CD4-positive, alpha-beta T cell treated with Interferon alpha-2 for 1 hour (primary cell): Measurements from ENCODE around the gene FRMD4A.
A peak's percentile ranks its signal among the peaks of the same experiment; 100 is the strongest.
"Not testable (repeated sequence)": the region's sequence is repeated elsewhere in the genome, so short reads cannot be mapped to it uniquely, and the experiment has no call there.

Experiments
- DNase-seq, 2 donors: peaks; one replicate each; pipeline ENCODE4 v3.0.0-alpha.2; 2020 to 2022

The FRMD4A gene

DNA sequence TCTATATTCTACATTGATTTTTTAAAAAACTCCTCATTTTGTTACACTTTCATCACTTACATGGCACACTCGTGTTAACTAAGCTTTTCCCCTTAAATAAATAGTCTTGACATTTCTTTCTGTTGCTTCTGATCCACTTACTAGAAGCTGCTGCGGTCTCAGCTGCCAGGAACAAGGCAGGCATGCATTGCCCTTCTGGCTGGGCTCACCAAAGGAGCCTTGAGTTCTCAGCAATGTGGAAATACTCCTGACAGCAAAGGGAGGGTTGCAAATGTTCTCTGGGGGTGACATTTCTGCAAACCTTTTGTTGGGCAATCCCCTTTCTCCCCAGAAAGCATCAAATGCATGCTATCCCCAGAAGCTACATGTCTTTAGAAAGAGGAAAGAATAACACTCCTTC lies 393.9 kb downstream of the FRMD4A start:
- DNase-seq = no peak

DNA sequence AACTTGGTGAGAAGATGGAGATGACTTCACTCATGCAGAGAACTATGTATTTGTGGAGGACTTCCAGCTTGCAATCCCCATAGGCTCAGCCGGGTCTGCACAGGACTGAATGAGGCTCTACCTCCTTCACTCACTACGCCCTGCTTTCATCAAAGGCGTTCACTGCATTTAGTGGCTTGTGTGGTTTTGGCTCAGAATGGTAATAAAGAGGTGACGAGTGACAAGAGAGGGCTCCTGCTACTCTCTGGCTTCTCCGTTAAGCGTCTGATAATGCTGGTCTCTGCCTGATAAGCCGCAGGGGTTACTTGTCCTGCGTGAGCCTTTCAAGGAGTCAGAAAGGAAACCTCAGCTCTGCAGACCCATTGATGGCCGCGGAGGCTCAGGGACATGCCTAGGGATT lies 400.6 kb downstream of the FRMD4A start:
- peak; percentile 6 to 31 for DNase-seq

DNA sequence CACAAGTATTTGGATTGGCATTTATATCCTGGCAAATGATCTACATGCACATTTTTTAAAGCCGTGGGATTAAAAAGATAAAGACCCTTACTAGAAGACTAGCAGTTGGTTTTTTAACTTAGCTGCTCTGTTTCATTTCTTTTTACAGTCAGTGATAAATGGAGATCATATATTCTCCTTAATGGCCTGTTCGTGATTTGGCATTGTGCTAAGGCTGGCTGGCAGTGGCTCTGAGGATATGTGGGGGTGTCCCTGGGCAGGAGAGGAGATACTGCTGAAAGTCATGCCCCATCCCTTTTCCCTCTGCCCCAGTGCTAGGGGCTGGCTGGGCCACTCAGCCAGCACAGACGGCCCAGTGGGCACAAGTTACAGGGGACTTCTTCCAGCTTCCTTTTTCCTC lies 402.3 kb downstream of the FRMD4A start:
- no peak for DNase-seq

DNA sequence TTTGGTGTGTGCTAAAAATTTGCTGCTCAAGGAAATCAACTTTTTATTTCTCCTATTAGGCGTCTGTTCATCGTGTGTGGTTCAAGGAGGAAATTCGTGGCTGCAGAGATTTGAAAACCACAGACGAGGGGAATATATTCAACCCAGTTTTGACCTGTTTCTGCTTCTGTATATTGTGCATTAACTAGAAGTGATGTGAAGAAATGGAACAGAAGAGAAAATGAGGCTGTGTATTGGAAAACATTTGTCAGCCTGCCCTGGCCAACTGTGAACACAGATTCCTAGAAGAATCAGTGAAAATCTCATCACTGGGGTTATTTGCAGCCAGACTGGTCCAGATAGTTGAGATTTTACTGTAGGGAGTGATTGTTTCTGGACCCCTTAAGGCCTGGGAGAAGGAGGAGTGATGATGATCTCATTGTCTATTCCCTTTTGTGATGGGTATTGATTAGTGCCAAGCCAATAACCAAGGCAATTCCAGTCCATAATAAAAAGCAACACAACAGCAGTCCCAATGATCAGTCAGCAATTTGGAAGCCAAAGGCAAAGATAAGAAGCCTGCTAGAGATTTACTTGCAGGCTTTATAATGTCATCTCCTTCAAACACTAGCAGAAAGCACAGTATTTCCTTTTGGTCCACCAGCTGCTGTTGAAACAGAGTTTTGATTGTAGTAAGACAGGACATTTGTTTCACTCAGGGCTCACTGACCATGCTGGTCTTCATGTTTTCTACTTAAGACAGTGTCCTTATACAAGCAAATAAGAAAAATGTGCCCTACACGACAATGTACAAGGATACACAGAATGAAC lies 404.5 kb downstream of the FRMD4A start:
- no peak for DNase-seq

DNA sequence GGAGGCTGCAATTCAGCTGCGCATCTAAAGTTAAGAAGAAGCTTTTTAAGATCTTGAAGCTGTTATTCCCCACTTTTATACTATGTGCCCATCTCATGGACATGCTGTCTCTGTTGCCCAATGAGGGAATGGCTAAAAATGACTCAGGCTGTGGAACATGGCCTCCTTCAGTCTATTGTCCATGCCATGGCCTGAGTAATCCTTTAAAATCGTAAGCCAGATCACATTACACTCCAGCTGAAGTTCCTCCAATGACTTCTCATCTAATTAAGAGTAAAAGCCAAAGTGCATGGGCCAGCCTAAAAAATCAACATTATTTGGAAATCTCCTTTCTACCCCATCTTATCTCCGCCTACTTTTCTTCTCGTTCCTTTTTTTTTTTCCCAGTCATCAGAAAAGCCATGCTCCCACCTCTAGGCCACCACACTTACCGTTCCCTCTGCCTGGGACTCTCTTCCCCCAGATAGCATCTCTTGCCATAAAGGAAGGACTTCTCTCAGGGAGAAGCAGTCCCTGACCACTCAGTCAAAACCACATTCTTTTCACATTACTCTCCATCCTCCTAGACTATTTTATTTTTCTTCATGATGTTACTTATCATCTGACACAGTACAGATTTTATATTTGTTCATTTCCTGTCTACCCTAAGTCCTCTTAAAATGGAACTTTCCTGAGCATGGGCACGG lies 406.5 kb downstream of the FRMD4A start:
- no peak for DNase-seq

DNA sequence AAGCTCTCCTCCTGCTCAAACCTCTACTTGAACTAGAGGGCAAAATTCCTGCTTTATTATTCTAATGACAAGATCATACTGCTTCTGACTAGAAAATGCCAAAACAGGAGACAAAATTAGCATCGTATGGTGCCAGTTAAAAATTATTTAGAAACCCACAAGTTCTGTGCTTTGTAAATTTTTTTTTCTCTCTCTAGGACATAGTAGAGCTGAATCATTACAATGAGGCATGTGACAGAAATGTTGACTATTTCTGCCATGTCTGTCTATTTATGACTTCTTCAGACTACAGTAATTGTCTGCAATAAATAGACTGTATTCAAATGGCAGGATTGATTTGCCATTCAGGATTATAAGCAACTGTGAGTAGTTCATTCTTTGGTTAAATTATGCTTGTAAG lies 408.1 kb downstream of the FRMD4A start:
- no peak for DNase-seq

DNA sequence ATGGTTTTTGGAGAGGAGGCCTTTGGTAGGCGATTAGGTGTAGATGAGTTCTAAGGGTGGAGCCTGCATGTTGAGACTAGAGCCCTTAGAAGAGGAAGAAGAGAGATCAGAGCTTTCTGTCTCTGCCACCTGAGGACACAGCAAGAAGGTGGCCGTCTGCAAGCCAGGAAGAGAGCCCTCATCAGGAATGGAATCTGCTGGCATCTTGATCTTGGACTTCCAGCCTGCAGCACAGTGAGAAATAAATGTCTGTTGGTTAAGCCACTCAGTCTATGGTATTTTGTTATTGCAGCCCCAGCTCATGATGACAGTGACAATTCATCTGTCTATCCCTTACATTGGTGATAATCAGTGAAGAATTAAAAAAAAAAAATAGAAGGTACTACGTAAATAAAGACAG lies 408.8 kb downstream of the FRMD4A start:
- DNase-seq = no peak

DNA sequence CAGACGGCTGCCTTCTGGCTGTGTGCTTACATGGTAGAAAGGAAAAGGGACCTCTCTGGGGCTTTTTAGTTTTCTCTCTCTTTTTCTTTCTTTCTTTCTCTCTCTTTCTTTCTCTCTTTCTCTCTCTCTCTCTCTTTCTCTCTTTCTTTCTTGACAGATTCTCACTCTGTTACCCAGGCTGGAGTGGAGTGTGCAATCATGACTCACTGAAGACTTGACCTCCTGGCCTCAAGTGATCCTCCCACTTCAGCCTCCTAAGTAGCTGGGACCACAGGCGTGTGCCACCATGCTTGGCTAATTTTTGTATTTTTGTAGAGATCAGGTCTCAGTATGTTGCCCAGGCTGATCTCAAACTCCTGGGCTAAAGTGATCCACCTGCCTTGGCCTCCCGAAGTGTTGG lies 409.6 kb downstream of the FRMD4A start:
- not testable (repeated sequence) for DNase-seq

DNA sequence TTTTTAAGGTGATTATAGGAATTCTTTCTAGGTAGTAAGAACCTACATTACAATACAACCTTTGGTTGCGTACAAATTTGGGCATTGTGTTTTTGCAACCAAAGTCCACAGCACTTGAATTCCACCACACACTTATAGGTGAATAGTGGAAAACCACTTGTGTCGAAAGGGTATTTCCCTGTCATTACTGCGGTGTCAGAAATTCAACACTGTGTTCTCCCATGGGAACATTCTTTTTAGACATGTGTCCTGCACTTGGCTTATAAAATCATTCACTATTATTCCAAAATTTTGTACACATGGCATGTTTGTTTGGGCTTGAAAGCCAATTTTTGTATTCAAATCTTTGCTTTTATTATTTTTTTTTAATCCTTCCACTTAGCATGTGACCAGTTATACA lies 410.3 kb downstream of the FRMD4A start:
- DNase-seq = no peak

DNA sequence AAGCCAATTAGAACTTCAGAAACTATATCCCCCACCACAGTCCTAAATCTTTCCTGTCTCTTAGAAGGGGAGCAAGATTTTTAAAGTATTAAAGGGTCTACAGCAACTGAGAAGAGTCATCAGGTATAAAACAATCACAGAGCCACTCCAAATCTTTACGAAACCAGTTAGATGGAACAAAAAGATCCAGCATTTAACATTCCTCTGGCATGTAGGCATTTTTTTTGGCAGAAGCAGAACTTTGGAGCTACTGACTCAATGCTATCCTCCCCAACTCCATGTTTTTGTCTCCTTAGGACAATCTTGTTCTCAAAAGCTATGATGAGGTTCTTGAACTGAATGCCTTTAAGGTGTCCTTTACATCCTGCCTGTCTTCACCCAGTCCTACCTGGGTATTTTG lies 410.7 kb downstream of the FRMD4A start:
- DNase-seq = no peak

DNA sequence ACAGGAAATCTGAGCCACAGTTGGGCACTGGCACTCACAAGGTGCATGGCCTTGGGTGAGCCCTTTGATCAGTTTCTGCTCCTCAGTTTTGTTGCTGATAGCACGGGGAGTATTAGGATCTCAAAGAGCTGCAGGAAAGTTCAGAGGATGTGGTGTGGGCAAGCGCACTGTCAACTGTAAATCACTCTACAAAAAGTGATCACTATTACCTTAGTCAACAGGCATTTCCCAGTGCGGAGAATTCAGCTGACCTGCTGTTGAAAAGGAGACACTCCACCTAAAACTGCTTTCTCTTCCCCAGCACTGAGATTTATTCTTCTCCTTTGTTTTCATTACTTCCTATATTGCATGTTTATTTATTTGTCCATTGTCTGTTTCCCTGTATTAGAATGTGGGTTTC lies 412.9 kb downstream of the FRMD4A start:
- DNase-seq = no peak

DNA sequence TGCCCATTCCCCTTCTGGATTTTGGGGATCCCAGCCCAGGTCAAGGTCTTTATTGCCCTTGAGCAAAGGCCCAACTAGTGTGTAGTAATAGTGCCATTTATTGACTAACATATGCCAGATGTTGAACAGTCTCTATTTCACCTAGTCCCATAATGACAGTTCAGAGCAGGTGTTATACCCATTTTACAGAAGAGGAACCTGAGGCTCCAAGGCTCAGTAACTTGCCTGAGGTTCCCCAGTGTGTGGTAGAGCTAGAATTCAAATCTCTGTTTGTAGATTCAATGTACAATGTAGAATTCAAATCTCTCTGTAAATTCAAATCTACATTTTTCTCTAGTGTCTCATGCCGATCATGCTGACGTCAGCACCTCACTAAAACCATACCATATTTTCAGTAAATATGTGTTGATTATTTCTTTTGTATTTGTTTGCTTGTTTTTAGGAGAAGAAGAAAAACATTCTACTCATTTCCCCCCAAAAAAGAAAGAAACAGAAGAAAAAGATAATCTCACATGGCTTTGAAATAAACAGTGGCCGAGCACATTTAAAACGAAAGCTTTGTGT lies 414.3 kb downstream of the FRMD4A start:
- no peak for DNase-seq

DNA sequence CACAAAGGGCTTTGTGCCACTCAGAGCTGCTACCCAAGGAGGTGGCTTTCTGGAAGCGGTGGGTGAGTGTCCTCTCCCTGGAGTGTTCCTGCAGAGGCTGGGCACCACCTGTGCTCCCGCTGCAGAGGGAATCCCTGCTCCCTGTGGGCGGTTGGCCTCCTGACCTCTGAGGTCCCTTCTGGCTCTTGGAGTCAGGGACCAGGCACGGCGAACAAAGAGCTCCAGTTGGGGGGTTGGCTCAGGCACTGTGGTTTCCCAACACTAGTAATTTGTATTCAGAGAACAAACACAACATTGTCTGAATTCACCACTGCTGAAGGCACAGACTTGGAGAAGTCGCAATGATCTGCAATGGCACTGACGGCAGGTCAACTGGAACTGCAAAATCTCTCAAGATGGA lies 415.0 kb downstream of the FRMD4A start:
- no peak for DNase-seq

DNA sequence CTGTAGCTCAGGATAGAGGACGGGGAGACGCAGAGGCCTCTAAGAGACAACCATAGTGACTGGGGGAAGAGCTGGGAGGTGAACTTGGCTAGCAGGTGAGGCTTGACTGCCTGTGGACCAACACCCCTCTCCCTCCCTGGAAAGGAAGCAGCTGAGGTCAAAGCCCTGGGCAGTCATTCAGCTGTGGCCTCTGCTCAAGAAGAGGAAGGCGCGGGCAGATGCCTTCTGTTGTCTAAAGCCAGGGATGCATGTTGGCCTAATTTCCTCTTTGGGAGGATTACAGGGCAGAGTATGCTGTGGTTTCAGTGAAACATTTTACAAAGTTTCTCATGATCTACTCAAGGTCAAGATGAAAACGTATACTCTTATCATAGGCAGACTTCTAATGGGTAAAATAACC lies 416.8 kb downstream of the FRMD4A start:
- DNase-seq = no peak

DNA sequence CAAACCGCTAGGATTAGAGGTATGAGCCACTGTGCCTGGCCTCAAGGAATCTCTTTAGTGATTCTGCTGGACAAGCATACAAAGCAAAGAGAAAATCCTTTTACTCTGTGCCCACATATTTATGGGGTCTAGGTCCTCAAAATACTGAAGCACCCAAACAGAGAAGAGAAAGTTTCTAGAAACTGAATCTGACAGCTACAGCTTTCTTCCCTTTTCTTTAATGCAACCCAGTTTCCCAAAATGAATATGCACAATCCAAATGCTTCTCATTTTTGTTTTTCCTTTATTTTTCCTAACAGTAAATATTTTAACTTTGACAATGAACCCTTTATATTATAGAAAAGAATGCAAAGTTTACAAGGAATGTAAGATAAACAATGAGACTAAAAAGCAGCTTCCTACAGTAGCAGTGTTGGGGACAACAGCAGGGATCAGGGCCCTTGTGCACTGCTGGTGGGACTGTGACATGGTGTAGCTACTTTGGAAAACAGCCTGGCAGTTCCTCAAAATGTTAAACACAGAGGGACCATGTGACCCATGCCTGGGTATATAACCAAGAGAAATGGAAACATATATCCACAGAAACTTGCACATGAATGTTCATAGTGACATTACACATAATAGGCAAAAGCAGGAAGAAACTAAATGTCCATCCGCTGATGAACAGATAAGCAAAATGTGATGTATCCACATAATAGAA lies 418.8 kb downstream of the FRMD4A start:
- DNase-seq = no peak

DNA sequence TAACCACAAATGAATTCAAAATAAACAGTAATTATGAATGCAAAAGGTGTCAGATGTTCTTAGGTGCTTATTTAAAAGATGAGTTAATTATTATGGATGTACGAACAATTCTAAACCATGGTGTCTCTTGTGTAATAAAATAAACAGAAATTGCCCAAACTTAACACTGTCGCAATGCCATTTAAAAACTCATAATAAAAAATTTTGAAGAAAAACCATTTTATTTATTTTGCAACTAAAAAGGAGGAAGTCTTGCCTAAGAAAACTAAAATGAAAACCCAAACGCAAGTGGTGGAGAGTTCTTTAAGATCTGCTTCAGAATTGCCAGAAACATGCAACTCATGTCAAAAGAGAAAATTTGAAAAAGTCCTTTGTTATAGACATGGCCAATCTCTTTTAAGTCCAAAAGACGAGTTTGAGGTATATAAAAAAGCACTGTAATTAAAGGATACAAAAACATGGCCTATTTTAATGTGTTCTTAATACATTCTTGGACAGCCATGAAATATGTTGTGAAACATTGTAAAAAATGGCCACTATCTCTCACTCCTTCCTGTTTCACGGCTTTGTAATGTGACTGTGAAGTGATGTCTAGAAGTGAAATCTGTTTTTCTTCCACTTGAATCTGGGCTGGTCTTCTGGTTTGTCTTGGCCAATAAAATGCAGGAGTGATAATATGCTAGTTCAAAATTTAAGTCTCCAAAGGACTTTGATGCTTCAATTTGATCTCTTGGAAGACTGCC lies 421.0 kb downstream of the FRMD4A start:
- DNase-seq = no peak

DNA sequence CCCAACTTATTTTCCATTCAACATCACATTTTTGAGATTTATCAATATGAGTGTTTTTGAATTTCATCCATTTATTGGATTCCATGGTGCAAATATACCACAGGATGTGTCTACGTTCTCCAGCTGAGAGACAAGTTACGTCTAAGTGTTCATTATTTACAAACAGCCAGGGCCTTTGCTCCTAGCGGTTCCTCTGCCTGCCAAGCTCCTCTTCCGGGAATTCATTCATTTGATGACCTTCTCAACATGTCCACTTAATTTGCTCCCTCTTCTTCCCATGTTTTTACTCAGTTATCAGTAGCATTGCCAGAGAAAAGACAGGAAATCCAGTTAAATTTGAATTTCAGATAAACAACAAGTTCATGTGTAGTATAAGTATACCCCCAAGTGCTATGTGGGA lies 422.2 kb downstream of the FRMD4A start:
- DNase-seq = no peak

DNA sequence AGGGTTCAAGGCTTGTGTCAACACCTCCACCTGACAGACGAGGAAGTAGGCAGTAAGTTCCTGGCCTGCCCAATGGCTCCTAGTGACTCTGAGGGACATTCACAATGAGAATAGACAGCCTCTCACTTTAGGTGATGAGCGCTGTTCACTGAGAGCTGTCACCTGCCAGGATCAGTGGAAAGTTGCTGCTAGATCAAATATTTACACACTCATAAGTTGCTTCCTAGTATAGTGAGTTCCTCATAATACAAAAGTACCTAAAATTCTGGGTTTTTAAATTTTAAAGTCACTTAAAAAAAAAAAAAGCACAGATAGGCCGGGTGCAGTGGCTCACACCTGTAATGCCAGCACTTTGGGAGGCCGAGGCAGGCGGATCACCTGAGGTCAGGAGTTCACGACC lies 423.2 kb downstream of the FRMD4A start:
- no peak for DNase-seq

DNA sequence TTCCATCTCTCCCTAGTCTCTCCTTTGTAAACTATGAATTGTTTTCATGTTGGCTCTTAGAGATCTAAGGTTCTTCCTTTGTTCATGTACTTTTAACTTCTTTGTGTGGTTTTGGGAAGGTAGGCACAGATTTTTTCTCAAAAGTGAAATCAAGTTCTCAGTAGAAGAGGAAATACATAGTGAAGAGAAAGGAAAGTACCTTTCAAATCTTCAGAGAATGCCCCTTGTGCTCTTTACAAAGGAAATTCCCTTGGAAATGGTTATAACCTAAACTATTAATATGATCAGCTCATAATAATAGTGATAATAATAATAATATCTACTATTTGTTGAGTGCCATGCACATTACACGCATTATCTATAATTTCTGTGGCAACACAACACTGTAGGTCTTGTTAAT lies 425.4 kb downstream of the FRMD4A start:
- DNase-seq = no peak

DNA sequence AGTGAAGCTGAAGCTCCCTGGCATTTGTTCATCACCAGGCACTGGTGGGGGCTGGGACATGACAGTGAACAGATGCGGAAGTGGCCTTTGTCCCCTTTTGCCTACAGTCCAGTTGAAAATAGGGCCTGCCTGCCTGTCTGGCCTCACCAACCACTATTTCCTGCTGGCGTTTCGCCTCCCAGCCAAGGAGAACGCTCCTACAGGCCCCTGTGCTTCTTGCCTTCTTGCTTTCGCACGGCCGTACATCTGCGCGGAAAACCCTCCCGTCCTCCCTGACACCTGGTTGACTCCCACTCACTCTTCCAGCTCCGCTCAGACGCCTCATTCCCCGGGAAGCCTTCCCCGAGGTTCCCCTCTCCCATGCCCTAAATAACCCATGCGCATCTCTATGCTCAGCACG lies 426.7 kb downstream of the FRMD4A start:
- DNase-seq = no peak

DNA sequence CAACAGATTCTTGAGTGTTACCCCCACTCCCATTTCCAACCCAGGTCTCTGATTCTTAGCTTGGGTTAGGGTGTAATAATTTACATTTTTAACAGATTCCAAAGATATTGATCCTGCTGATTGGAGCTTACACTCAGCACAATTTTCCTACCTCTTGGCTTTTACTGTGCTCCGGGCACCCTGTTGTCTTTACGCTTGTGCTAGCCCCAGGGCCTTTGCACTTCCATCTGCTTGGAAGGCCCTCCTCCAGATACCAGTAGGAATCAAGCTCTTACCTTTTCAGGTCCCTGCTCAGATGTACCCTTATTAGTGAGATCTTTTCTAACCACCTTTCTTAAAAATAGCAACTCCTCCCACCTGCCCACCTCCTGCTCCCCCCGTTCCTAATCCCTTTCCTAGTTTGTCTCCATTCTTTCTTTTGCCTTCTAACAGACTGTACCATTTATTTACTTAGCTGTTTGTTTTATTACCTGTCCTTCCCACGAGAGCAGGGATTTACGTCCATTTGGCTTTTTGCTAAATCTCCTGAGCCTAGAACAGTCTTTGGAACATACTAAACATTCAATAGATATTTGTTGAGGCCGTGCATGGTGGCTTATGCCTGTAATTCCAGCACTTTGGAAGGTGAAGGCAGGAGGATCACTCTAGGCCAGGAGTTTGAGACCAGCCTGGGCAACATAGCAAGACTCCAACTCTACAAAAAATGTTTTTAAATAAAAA lies 427.7 kb downstream of the FRMD4A start:
- no peak for DNase-seq

DNA sequence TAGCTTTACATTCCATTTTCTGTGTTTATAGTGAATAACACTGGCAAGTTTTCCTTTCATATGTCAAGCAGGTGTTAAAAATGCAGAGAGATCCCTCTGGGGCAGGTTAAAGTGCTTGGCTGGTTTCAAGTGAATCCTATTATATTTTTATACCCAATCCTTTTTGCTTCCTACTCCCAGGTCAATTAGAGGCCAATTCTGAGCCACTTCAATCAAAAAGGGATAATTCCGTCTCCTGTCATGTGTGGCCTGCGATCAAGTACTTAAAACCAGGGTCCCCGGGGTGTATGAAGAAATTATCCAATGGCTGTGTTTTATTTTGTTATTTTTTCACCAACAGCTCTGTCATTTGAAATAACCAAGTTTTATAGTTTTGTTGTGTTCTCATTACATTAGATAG lies 430.8 kb downstream of the FRMD4A start:
- no peak for DNase-seq
